Motor neuron (in vitro differentiated cells): ENCODE data around the gene ZAP70. TPM values are rescaled to one million over a fixed set of nuclear protein-coding genes. Genes with fewer than 3 reads are reported as not detected.

Experiments
- ATAC-seq, 8 experiments: fragments of 200-7000 bp; cut with Tn5 transposase; replicated peaks in 6 of 8; 2 replicates each; pipeline ENCODE4 v1.8.0; 2021; ENCODE audit warnings: mild to moderate bottlenecking in 8 of 8, moderate library complexity in 8 of 8
- H3K27ac ChIP-seq, 2 donors: fragments of 250-450 bp; sonication (Bioruptor Pico); 2 replicates each; pipeline ENCODE4 v1.9.0; 2021; ENCODE audit warnings: antibody characterized with exemption in 2 of 2, mild to moderate bottlenecking in 2 of 2, moderate library complexity in 1 of 2
- H3K4me1 ChIP-seq, 2 donors: fragments of 250-450 bp; sonication (Bioruptor Pico); replicated peaks in 1 of 2; 2 replicates each; pipeline ENCODE4 v1.6.1; 2021; ENCODE audit warnings: antibody characterized with exemption in 2 of 2, mild to moderate bottlenecking in 2 of 2, moderate library complexity in 1 of 2
- H3K4me3 ChIP-seq, 5 donors: fragments of 250-450 bp; sonication (Bioruptor Pico); 2 replicates each; pipeline ENCODE4 v1.9.0; 2021; ENCODE audit warnings: antibody characterized with exemption in 5 of 5, mild to moderate bottlenecking in 5 of 5, moderate library complexity in 4 of 5
- WGBS, 10 experiments: fragments of 450-650 bp; shearing (Covaris generic); methylation state at CpG; one replicate each; pipeline ENCODE4 v1.0.0; 2022; 5-methylcytosine and 5-hydroxymethylcytosine counted together
- in situ Hi-C, 9 experiments: fragments of 400-800 bp; cut with MboI; loops; one replicate each; pipeline ENCODE4 v1.15.0; 2021; ENCODE audit warnings: low sequenced_read_pairs in 9 of 9, low pct_unique_long_range_greater_than_20kb in 2 of 9; ENCODE audit not compliant: unreplicated experiment in 9 of 9
- total RNA-seq, 8 experiments: library from RNA; unstranded; fragments of 300-600 nt; gene quantifications; 2 replicates each; pipeline versions ENCODE4 v1.2.3 to v1.2.4, GENCODE V29; 2022

Gene ZAP70
- total RNA-seq, 8 experiments from 2014 or later: 0.21 to 2.2 (median 0.61) TPM

DNA sequence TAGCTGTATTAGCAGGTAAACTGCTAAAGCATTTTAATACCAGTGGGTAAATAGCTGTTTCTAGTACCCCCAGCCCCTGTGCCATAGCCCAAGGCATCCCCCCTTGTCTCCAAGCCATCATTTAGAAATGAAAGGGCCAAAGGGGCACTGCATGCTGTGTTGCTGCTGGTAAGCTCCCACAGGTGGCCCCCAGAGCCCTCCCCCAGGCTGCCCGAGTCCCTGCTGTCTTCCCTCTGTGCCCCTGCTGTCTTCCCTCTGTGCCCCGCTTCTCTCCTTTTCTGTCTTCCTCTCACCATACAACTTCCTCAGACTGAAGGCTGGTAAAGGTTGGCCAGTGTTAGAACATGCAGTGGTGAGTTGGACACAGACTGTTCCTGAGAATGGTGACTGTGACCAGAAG is 42.1 kb downstream of the ZAP70 start:
- Histone ChIP-seq H3K4me3 (no peak overlapping the region), H3K4me1 (no peaks in the 10 kb centered on the region), H3K27ac (no peak overlapping the region)
- WGBS, 10 experiments: 100% methylated on average over 1 to 2 of the region's 2 CpGs; no CpG with 5 or more reads in 8 of the 10 experiments
- in situ Hi-C loops: no loop called here
- no peak for ATAC-seq

DNA sequence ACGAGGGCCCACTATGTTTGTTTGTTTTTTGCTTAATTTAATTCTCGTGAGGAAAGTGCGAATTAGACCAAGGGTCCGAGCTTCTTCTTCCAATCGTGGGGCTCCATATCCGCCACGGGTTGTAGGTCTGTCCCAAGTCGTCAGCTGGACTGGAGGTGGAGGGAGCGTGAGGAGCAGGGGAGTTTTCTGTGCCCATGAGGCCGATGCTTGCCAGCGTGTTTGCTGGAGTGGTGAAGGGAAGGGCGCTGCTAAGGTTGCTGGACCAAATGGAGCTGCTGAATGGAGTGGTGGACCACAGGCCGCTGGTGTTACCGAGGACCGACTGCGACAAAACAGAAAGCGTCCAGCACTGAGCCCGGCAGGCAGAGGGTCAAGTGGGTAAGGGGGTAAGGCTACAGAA is 43.7 kb downstream of the ZAP70 start:
- in situ Hi-C loops: no loop called here
- 93 to 100% (median 96%) methylated on average over 1 to 18 of the region's 18 CpGs; no CpG with 5 or more reads in 2 of the 10 experiments for WGBS, 10 experiments
- no peaks in the 10 kb centered on the region for H3K4me1 ChIP-seq
- no peak overlapping the region for H3K27ac ChIP-seq
- no peak overlapping the region for H3K4me3 ChIP-seq
- no peak for ATAC-seq

DNA sequence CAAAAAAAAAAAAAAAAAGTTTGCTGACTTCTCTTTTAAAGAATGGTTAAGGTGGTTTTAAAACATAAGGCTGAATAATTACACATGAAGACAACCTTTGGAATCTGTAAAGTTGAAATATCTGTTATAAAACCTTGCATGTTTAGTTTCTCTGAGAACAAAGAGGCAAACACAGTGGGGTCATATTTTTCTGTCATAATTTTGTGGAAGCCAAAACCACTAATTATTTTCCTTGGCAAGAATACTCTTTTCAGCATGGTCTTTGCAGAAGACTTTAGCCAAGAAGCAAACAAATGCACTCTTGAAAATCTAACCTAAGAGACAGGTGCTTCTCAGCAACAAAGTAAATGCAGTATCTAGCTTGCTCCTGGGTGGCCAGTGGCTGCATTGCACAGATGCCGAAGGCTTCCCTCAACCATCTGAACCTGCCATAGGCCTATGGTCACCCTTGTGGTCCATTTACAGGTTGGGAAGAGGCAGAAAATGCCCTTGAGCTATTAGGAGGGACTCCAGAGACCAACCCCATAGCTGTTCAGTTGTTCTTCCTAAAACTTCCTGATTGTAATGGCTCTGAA is 44.8 kb downstream of the ZAP70 start:
- H3K27ac ChIP-seq: no peak overlapping the region
- in situ Hi-C loops: no loop called here
- no peak overlapping the region for H3K4me3 ChIP-seq
- ATAC-seq: no peak
- H3K4me1 ChIP-seq: no peaks in the 10 kb centered on the region
- 86 to 100% (median 100%) methylated on average over 1 of the region's 1 CpG; no CpG with 5 or more reads in 6 of the 10 experiments for WGBS, 10 experiments

DNA sequence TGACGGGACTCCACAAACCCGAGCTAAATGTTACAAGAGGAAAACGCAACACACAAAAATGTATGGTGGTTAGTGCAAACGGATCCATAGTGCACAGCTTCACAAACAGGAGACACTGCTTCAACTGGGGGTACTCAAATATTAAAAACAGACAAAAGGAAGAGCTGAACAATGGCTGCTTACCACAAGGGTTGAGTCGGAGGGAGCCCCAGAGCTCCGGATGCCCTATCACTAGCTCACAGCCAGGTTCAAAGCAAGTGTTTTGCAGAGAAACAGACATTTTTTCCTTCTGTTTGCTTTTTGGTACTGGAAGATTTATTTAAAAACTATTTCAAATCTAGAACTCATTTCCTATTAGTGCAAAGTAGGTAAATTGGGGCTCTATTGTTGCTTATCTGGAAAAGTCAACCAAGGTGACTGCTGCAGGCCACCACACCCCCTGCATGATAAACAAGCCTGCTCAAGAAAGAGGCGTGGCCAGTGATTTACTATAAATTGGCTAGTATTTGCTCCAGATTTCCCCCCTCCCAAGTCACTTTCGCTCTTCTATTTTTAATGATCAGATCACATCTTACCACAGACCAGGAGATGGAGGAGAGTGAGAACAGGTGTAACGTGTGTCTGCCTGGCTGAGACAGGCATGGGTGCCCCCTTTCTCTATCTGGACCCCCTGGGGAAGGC is 46.5 kb downstream of the ZAP70 start:
- 86 to 100% (median 96%) methylated on average over 1 to 8 of the region's 9 CpGs; no CpG with 5 or more reads in 3 of the 10 experiments for WGBS, 10 experiments
- Histone ChIP-seq H3K4me1 (no peaks in the 10 kb centered on the region), H3K4me3 (no peak overlapping the region), H3K27ac (no peak overlapping the region)
- no peak for ATAC-seq
- in situ Hi-C loops: no loop called here

DNA sequence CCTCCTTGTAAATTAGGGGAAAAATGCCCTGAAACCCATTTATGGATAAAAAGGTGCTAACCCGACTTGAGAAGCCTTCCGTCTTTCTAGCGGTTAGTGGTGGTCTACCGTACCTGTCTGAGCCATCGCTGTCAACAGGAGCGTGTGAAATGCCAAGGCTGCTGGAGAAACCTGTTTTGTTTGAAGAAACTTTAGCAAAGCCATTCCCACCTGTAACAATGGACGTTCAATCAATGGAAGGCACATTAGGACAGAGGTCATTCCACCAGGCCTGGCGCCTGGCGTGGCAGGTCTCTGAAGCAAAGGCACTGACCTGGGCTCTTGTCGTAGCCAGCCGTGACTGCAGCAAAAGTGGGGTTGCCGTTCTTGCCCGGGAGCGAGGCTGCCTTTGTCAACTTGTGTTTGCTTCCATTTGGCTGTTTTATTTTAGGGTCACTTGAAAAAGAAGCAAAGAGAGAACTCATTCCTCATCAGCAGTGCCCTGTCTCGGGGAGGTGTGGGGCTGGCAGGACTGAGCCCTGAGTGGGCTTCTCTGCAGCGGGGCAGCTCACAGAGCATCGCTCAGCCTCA is 47.2 kb downstream of the ZAP70 start:
- Histone ChIP-seq H3K4me3 (no peak overlapping the region), H3K27ac (no peak overlapping the region), H3K4me1 (no peaks in the 10 kb centered on the region)
- in situ Hi-C loops: no loop called here
- no peak for ATAC-seq
- WGBS, 10 experiments: 83 to 99% (median 97%) methylated on average over 8 to 17 of the region's 17 CpGs; no CpG with 5 or more reads in 6 of the 10 experiments

DNA sequence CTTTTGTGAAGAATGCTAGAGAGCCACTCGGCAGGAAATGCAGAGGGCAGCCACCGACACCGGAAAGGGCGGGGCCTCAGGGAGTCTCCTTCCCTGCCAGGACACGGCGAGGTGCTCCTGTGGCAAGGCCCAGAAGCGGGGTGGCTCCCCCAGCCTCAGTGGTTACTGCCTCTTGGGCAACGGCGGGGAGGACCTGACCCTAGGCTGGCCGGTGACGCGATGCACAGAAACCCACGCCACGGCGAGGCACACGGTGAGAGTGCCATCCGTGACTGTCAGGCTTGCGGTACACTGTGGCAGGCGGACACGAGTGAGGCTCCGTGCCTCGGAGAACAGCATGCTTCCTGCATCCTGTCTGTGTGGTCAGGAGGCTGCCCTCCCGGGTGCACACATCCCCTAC is 47.8 kb downstream of the ZAP70 start:
- in situ Hi-C loops: no loop called here
- ATAC-seq: no peak
- Histone ChIP-seq H3K4me1 (no peaks in the 10 kb centered on the region), H3K27ac (no peak overlapping the region), H3K4me3 (no peak overlapping the region)
- WGBS, 10 experiments: 80 to 100% (median 93%) methylated on average over 1 to 4 of the region's 23 CpGs; no CpG with 5 or more reads in 6 of the 10 experiments

DNA sequence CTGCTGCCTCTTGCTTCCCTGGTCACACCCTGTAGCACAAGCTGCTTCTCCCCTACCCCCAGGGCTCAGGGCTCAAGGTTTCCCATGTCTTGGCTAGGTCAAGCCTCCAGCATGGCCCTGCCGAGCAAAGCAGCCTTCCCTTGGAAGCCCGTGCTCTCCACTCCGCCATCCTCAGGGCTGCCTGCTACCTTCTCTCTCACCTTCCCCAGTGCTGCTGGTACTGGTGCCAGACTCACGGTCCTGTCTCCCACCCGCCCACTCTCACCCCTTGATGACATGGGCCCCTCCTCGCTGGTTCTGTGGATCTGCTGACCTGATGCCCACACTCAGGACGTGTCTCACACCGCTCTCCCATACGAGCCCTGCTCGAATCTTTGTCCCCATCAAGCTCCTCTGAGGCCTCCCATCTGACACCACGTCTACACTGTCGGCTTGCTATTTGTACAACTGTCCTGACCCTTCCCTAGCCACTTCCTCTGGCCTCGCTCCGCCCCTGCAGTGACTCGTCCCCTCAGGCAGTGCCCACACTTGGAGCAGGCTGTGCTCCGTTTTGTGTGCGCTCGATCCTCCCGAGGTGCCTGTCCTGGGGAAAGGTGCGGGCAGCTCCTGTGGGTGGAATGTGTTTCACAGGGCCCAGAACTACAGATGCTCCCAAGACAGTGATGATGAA is 49.9 kb downstream of the ZAP70 start:
- Histone ChIP-seq H3K4me3 (no peak overlapping the region), H3K27ac (no peak overlapping the region), H3K4me1 (no peaks in the 10 kb centered on the region)
- WGBS, 10 experiments: 57 to 97% (median 92%) methylated on average over 3 to 8 of the region's 20 CpGs; no CpG with 5 or more reads in 3 of the 10 experiments
- in situ Hi-C loops: no loop called here
- peak in 2 of 8 experiments; percentile 32 to 37 for ATAC-seq

DNA sequence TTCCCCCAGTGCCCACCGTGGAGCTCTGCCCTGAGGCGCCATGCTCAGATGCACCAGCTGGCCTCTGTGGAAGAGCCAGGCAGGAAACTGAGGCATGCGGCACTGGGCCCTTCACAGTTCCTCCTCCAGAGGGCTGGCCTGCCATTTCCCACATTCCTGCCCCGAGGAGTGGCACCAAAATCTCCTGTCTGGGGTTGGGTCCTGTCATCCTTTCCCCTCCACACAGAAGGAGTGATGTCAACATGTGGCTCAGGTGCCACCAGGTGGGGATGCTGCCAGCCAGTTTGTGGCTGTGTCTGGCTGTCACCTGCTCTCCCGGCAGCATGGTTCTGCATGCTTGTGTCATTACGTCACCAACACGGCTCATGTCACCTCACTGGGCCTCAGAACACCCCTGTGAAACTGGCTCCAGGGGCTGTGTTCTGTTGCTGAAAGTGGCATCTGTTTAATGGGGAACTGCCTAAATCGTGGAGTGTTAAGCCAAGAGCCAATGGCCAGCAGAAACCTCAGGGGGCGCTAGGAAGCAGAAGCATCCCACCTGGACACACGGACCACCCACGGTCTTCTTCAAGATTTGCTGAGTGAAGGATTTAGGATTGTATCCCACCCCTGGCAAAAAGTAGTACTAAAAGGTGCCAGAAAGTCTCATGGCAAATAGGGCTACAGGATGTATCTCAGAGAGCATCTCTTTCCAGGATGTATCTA is 51.3 kb downstream of the ZAP70 start:
- Histone ChIP-seq H3K27ac (no peak overlapping the region), H3K4me1 (no peaks in the 10 kb centered on the region), H3K4me3 (no peak overlapping the region)
- in situ Hi-C loops: no loop called here
- no peak for ATAC-seq
- 82 to 100% (median 90%) methylated on average over 1 to 4 of the region's 11 CpGs; no CpG with 5 or more reads in 5 of the 10 experiments for WGBS, 10 experiments

DNA sequence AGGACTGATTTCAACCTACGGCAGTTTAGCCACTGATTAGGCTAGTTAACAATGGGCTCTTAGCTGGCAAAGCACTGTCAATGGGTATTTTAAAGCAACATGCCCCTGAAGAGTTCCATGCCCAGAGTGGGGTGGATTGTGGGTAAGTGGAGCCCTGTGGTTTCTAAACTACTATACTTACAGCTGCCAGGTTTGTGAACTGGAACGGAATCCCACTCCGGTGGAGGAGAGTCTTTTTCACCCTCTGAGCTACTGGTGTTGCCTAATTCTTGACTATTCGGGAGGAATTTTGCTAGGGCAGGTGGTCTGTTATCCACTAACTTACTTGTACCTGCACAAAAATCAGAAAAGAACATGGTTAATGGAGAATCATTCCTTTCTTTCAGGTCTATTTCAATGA is 52.6 kb downstream of the ZAP70 start:
- in situ Hi-C loops: no loop called here
- H3K4me3 ChIP-seq: no peak overlapping the region
- peaks cover 3 to 6% of the 10 kb centered on the region in 2 donors for H3K4me1 ChIP-seq
- no peak overlapping the region for H3K27ac ChIP-seq
- ATAC-seq: no peak
- 83 to 100% (median 100%) methylated on average over 1 to 4 of the region's 4 CpGs; no CpG with 5 or more reads in 1 of the 10 experiments for WGBS, 10 experiments

DNA sequence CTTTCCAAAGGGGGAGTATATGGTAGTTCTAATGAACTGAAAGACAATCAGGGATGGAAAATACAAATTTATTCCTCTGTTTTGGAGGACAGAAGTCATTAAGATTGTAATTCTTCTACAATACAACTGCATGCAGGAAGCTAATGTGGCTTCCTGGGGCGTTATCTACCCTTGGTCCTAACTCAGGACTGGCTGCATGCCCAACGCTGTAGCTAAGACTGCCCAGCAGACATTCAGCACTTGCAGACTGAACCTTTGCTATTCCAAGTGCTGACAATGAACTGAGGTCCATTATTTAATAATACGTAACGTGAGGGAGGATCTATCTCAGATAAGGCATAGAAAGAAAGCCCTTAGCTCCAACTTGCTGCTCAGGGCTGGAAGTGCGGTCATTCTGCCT is 53.2 kb downstream of the ZAP70 start:
- no peak overlapping the region for H3K4me3 ChIP-seq
- H3K4me1 ChIP-seq: peaks cover 3 to 6% of the 10 kb centered on the region in 2 donors
- H3K27ac ChIP-seq: no peak overlapping the region
- 93 to 100% (median 96%) methylated on average over 2 to 5 of the region's 5 CpGs; no CpG with 5 or more reads in 1 of the 10 experiments for WGBS, 10 experiments
- ATAC-seq: no peak
- in situ Hi-C loops: no loop called here

DNA sequence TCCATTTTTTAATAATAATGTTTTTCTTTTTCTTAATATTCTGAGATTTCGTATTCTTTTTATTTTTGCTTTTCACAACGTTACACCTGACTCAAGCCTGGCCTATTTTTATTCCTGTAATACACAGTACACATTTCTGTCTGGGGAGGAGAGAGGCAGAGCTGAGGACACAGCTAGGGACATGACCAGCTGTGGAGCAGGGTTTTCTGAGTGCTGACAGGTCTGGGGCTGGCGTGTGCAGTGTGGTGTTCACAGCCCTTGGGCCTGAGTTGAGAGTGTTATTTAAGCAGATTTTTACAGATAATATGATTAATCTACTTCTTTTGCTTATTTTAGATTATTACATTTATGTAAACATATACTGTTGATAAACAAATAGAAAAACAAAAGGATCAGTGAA is 55.9 kb downstream of the ZAP70 start:
- H3K27ac ChIP-seq: no peak overlapping the region
- WGBS, 10 experiments: 47 to 100% (median 93%) methylated on average over 2 to 3 of the region's 3 CpGs
- H3K4me1 ChIP-seq: peaks cover 3 to 6% of the 10 kb centered on the region in 2 donors
- in situ Hi-C loops: no loop called here
- H3K4me3 ChIP-seq: no peak overlapping the region
- ATAC-seq: peak in 2 of 8 experiments; percentile 46 to 52

DNA sequence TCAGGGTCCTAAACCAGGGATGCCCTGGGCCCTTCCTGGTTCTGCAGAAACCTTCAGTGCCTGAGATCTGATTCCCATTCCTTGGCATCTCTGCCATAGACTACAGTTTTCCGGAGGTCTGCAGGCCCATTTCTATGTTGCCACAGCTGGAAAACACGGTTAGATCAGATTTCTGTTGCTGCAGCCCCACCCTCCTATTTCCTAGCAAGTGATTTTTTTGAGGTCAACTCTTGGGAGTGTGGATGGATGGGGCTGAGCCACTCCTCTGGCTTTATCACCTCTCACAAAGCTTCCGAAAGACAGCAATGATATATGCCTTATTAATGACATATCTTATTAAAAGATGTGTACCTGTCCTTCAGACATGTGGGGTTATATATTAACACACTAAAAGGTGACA is 56.3 kb downstream of the ZAP70 start:
- ATAC-seq: peak in 3 of 8 experiments; percentile 16 to 89 (median 87)
- 33 to 100% (median 67%) methylated on average over 1 to 3 of the region's 3 CpGs; no CpG with 5 or more reads in 4 of the 10 experiments for WGBS, 10 experiments
- Histone ChIP-seq H3K27ac (no peak overlapping the region), H3K4me3 (no peak overlapping the region), H3K4me1 (peaks cover 3 to 6% of the 10 kb centered on the region in 2 donors)
- in situ Hi-C loops: no loop called here

DNA sequence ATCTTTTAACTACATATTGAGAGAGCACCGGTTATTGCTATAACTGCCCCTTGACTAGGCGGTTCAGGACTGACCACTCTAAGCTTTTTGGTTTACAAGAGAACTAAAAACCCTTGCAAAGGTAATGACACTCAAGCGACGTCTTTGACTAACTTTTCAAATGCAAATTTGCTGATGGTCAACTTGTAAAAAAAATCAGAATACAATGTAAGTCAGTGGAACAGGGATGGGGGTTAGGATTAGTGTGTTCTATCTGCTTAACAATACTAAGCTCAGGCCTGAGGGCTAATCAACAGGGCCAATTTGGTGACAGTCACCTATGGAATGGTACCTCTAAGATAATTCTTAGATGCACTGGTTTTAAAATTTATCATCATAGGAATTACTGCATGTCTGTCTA is 57.1 kb downstream of the ZAP70 start:
- Histone ChIP-seq H3K4me3 (no peak overlapping the region), H3K4me1 (peaks cover 3 to 6% of the 10 kb centered on the region in 2 donors), H3K27ac (no peak overlapping the region)
- in situ Hi-C loops: no loop called here
- ATAC-seq: no peak
- 19 to 100% (median 54%) methylated on average over 1 to 3 of the region's 4 CpGs for WGBS, 10 experiments
